ENCODE data around the gene HEBP1. TPM values are rescaled to one million over a fixed set of nuclear protein-coding genes. Genes with fewer than 3 reads are reported as not detected.

The HEBP1 gene
- total RNA-seq, 3 donors from 2014 or later (not counting 1 experiment from before 2014, with no cell fraction given) = 10.8 to 13.5 (median 11.9) TPM

GRCh38 chr12:12983420-12984035 lies 16.5 kb downstream of the HEBP1 start:
- Mint-ChIP-seq H3K27me3 (ENCODE audit: low read depth in 2 of 2) (no peaks in the 10 kb centered on the region), H3K27ac (no peak overlapping the region), H3K4me3 (no peak overlapping the region), H3K36me3 (peaks cover 5% of the 10 kb centered on the region), H3K9me3 (no peaks in the 10 kb centered on the region), H3K4me1 (no peaks in the 10 kb centered on the region)
- Histone ChIP-seq H3K27me3 (ENCODE audit: control insufficient read depth, insufficient read depth, low read length) (no peaks in the 10 kb centered on the region), H3K9me3 (ENCODE audit: control insufficient read depth, insufficient read depth, low read length) (no peaks in the 10 kb centered on the region), H3K4me1 (ENCODE audit: control insufficient read depth, insufficient read depth, low read length) (no peaks in the 10 kb centered on the region), H3K27ac (ENCODE audit: low read length) (no peak overlapping the region), H3K4me3 (ENCODE audit: low read length) (no peak overlapping the region), H3K36me3 (ENCODE audit: control insufficient read depth, insufficient read depth, low read length) (peaks cover 10% of the 10 kb centered on the region)
- 84% methylated on average over 7 of the region's 9 CpGs for WGBS (ENCODE audit: insufficient coverage)
- DNase-seq (peak in 1 of 2 donors; percentile 43), ATAC-seq (no peak)
- intact Hi-C loops (cut with micrococcal nuclease) = no loop called here
- no peak for TF ChIP-seq CTCF (IDR thresholded peaks at IDR 0.05)

GRCh38 chr12:12982331-12982730 lies 17.7 kb downstream of the HEBP1 start:
- H3K27me3 ChIP-seq (ENCODE audit: control insufficient read depth, insufficient read depth, low read length) = no peaks in the 10 kb centered on the region

GRCh38 chr12:12979731-12980259 lies 20.3 kb downstream of the HEBP1 start:
- TF ChIP-seq CTCF (IDR thresholded peaks at IDR 0.05) = no peak
- intact Hi-C loops (cut with micrococcal nuclease) = no loop called here
- DNase-seq (no peak), ATAC-seq (no peak)
- Histone ChIP-seq H3K4me1 (ENCODE audit: control insufficient read depth, insufficient read depth, low read length) (no peaks in the 10 kb centered on the region), H3K9me3 (ENCODE audit: control insufficient read depth, insufficient read depth, low read length) (no peaks in the 10 kb centered on the region), H3K27ac (ENCODE audit: low read length) (no peak overlapping the region), H3K4me3 (ENCODE audit: low read length) (no peak overlapping the region), H3K36me3 (ENCODE audit: control insufficient read depth, insufficient read depth, low read length) (peaks cover 3% of the 10 kb centered on the region), H3K27me3 (ENCODE audit: control insufficient read depth, insufficient read depth, low read length) (no peaks in the 10 kb centered on the region)
- H3K27ac Mint-ChIP-seq = no peak overlapping the region
- no peaks in the 10 kb centered on the region for H3K27me3 Mint-ChIP-seq (ENCODE audit: low read depth in 2 of 2)
- WGBS (ENCODE audit: insufficient coverage) = 90% methylated on average over 4 of the region's 4 CpGs
- H3K4me3 Mint-ChIP-seq = no peak overlapping the region
- H3K36me3 Mint-ChIP-seq = peaks cover 5% of the 10 kb centered on the region
- no peaks in the 10 kb centered on the region for H3K4me1 Mint-ChIP-seq
- H3K9me3 Mint-ChIP-seq = no peaks in the 10 kb centered on the region

More at GRCh38 chr12:12982331-12982730, 17.7 kb downstream of the HEBP1 start:
- intact Hi-C loops (cut with micrococcal nuclease) = no loop called here
- H3K27ac ChIP-seq (ENCODE audit: low read length) = no peak overlapping the region
- ATAC-seq (no peak), DNase-seq (no peak)
- WGBS (ENCODE audit: insufficient coverage) = 93% methylated on average over 2 of the region's 2 CpGs
- H3K4me1 ChIP-seq (ENCODE audit: control insufficient read depth, insufficient read depth, low read length) = no peaks in the 10 kb centered on the region
- Mint-ChIP-seq H3K27ac (no peak overlapping the region), H3K4me3 (no peak overlapping the region), H3K4me1 (no peaks in the 10 kb centered on the region), H3K36me3 (peaks cover 5% of the 10 kb centered on the region), H3K9me3 (no peaks in the 10 kb centered on the region), H3K27me3 (ENCODE audit: low read depth in 2 of 2) (no peaks in the 10 kb centered on the region)
- no peak for TF ChIP-seq CTCF (IDR thresholded peaks at IDR 0.05)
- H3K9me3 ChIP-seq (ENCODE audit: control insufficient read depth, insufficient read depth, low read length) = no peaks in the 10 kb centered on the region
- H3K4me3 ChIP-seq (ENCODE audit: low read length) = no peak overlapping the region
- peaks cover 10% of the 10 kb centered on the region for H3K36me3 ChIP-seq (ENCODE audit: control insufficient read depth, insufficient read depth, low read length)

GRCh38 chr12:12979126-12979525 lies 20.9 kb downstream of the HEBP1 start:
- no peaks in the 10 kb centered on the region for H3K27me3 Mint-ChIP-seq (ENCODE audit: low read depth in 2 of 2)
- Histone ChIP-seq H3K36me3 (ENCODE audit: control insufficient read depth, insufficient read depth, low read length) (peaks cover 5% of the 10 kb centered on the region), H3K27me3 (ENCODE audit: control insufficient read depth, insufficient read depth, low read length) (no peaks in the 10 kb centered on the region), H3K9me3 (ENCODE audit: control insufficient read depth, insufficient read depth, low read length) (no peaks in the 10 kb centered on the region), H3K4me3 (ENCODE audit: low read length) (no peak overlapping the region), H3K4me1 (ENCODE audit: control insufficient read depth, insufficient read depth, low read length) (no peaks in the 10 kb centered on the region), H3K27ac (ENCODE audit: low read length) (no peak overlapping the region)
- no peak for TF ChIP-seq CTCF (IDR thresholded peaks at IDR 0.05)
- no peaks in the 10 kb centered on the region for H3K4me1 Mint-ChIP-seq
- intact Hi-C loops (cut with micrococcal nuclease) = no loop called here
- H3K27ac Mint-ChIP-seq = no peak overlapping the region
- H3K36me3 Mint-ChIP-seq = peaks cover 9% of the 10 kb centered on the region
- no peak for DNase-seq
- no peak overlapping the region for H3K4me3 Mint-ChIP-seq
- WGBS (ENCODE audit: insufficient coverage) = 94% methylated on average over 4 of the region's 4 CpGs
- no peak for ATAC-seq
- no peaks in the 10 kb centered on the region for H3K9me3 Mint-ChIP-seq

Measured in natural killer cell (primary cell).